Measurements from ENCODE around the gene SLC19A1.

Gene SLC19A1

DNA sequence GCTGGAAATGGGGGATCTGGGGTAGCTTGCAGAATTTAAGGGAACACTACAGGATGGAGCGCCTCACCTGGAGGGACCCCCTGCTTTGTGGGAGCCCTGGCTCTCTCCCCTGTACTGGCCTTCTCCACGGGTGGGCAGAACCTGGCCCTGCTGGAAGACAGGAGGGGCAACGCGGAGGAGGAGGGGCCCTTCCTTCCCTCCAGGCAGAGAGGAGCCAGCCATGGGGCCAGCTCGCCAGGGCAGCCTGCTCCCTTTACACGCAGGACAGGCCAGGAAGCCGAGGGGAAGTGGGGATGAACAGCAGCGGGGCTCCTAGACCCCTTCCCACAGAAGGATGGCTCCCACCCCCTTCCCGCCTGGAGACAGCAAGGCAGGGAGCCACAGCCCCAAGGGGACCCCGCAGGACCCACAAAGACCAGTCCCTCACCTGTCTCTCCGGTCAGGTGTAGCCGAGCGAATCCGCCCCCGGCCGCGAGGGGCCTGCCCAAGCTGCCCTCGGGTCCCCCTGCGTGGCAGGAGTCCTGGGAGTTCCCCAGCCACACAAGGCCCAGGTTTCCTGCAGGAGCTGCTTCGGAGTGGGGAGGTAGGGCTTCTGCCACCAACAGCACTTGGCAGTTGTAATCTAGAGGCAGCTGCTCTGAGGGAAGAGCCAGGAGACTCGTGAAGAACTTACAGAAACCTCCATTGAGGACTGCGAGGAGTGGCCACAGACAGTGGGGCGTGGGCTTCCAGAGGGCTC is 1.6 kb upstream of the SLC19A1 start:
- no peak for DNase-seq

DNA sequence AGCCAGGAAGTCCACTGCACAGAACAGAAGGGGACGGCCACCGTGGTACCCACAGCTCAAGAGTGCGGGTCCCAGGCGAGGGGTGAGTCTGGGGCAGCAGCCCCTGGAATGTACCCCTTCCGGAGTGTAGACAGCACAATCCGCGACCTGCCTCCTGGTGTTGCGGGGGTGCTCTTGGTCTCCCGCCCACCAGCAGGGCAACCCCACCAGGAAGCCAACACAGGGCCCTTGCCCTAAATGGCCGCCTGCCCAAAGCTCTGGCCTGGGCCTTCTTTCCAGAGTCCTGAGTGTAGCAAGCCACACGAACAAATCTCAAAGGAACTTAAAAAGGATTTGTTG is 1.1 kb upstream of the SLC19A1 start:
- no peak for DNase-seq

DNA sequence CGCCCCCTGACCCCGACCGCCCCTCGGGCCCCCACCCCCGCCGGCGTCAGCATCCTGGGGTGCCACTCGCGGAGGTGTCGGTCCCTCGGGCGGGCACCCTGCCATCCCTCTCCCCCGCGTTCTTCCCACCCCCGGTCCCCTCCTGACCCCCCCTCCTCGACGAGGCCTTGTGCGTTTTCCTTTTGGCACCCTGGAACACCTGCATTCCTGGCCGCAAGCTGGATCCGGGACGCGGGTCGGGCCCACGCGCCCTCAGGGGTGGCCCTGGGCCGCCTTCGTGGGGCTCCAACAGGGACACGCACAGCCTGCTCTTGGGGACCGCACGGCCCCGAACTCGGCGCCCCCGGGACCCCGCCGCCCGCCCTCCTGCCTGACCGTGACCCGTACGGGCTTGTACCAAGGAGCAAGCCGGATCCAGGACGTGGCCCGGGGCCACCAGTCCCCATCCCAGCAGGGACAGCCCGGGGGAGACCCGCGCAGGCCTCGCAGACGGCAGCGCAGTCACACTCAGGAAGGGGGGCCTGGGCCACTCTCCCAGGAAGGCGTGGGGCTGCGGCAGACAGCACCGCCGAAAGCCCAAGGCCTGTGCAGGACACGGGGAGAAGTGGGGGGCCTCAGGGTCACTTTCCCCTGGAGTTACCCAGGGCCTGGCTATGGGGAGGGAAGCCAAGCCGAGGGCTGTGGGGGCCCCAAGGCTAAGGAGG is 579 bp upstream of the SLC19A1 start:
- no peak for DNase-seq

DNA sequence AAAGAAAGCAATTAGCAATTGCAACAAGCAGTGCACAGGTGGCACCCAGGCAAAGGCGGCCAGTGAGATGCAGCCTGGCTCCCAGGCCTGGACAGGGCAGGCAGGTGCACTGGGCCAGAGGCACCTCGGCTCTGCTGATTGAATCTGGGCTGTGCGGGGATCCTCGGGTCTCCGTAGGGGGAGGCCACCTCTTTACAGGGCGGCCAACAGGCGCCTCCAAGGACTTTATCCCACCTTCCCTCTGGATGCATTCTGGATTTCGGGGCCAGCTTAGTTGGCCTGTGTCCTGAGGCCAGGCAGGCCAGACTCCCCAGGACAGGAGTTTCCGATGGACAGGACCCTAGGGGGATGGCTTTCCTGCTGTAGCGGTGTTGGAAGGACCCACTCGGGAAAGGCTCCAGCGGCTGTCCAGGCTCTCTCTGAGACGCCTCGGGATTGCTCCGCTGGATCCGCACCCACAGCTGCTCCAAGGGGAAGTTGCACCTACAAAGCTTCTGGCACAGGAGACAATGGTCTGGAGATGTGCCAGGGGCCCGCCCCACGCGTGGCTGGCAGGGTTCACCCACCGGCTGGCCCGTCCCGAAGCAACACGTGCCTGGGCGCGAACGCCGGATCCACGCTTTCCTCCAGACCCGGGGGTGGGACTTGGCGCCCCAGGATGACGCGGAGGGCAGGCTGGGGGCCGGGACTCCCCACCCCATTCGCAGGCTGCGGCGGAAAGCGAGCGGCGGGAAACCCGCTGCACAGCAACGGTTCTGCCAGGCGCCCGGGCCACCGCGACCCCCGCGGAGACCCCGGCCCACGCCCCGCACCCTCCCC is 810 bp downstream of the SLC19A1 start:
- peak; percentile 29 for DNase-seq

DNA sequence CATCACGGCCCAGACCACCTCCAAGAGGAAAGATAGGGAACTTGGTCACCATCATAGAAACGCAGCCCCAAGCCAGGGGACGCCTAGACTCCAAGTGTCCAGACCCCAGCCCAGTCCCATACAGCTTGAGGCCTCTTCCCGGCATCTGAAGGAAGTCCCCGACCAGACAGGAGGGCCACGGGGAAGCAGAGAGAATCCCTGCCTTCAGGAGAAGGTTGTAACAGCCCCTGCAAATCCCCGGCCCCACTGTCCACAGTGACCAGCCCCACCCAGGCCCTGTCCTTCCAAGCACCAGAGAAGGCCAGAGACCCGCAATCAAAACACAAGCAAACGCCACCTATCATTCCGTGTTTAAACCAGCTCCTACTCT is 1.7 kb downstream of the SLC19A1 start:
- no peak for DNase-seq

DNA sequence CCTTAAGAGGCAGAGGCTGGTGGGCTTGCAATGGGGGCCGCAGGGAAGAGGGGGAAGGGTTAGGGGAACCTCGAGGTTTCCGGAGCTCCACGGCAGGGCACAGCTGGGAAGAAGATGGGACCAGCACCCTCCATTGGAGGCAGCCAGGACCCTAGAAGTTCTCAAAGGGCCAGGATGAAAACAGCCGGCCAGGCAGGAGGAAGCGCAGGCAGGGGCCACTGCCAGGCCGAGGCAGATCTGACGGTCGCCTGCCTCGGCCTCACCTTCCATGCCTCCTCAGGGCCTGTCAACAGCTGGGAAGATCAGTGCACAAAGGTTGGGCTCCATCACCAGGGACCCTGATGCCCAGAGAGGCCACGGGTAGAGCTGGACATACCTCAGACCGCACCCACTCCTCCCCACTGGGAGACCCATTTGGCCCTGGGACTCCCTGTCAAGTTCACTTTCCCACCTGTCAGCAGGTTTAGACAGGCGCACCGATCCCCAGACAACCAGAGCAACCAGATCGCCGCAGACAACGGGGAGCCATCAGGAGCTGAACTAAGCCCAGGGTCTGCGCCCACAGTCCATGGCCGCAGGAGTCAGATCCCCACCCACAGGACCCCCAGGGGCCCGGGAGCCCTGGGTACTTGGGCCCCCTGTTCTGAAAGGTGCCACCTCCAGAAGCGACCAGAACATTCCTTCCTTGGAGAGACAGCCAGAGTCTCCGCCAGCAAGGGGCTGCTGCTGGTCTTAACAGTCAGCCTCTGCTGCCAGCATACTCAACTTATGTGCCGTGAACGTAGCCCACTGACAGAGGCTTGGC is 2.2 kb downstream of the SLC19A1 start:
- no peak for DNase-seq

DNA sequence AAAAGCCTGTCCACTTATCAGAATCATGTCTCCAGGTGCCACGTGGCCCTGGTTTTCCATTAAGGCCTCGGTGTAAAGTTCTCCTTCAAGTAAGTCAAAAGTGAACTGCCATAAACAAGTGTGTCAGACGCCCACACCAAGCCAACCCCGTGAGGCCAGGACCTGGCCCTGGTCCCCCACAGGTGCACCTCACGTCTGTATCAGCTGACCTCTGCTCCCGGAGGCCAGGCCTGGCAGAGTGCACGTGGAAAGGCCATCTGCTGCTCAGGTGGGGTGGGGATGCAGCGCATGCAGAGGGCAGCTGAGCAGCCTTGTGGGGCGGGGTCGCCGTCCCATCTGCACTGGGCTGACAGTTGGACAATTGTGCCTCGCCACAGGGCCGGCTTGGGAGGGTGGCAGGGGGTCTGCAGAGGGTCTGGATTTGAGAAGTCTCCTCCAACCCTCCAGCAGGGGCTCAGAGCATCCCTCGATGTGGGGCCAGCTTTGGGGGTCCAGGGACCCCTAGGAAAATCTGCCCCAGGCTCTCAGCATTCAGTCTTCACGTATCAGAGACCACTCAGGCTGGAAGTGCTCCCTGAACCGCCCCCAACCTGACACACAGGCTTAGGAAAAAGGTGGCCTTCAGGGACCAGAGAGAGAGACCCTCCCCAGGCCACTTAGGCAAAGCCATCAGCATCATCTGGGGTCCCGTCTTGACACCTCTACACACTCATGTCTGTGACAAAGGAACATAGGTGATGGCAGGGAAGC is 3.0 kb downstream of the SLC19A1 start:
- no peak for DNase-seq

DNA sequence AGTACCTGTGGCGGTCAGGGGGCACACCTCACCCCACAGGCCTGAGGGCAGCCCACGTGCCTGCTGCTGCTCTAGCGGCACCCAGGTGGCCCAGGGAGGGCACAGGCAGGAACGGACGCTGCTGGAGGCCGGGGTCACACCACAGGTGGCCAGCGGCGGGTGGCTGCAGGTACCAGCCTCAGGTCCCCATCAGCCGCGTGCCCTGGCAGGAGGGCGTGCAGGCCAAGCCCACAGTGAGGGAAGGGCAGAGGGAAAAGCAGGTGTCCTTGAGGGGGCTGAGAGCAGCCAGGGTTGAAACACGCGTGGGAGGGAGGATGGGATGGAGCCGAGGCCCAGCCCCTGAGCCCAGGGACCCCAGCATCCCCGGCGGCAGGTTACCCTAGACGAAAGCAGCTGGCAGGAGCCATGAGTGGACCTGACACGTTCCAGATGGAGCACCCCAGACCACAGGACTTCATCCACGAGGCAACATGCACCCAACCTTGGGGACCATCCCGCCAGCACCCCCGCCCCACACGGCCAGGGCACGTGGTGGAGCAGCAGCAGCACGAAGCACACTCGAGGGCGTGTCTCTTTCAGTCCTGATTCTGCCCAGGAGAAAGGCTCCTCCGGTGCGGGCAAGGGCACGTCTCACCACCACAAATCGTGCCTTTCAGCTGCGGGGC is 3.7 kb downstream of the SLC19A1 start:
- DNase-seq = no peak

DNA sequence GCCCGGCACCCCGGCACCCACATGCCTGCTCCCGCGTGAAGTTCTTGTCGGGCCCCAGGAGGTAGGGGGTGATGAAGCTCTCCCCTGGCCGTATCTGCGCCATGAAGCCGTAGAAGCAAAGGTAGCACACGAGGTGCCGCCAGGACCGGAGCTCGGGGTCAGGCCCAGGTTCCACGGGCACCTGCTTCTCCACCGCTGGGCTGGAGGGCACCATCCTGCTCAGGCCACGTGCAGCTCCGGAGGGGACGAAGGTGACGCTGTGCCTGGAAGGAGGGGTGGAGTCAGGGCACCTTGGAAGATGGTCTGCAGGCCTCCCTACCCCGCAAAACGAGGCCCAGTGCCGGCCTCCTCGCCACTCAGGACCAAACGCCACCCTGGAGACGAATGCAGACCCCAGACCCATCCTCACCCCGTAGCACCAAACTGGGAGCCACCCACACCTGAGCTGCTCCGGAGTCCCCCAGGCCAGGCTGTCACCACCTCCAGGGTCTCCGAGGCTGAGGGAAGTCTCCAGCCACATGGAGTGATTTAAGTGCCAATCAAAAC is 4.4 kb downstream of the SLC19A1 start:
- DNase-seq = no peak

DNA sequence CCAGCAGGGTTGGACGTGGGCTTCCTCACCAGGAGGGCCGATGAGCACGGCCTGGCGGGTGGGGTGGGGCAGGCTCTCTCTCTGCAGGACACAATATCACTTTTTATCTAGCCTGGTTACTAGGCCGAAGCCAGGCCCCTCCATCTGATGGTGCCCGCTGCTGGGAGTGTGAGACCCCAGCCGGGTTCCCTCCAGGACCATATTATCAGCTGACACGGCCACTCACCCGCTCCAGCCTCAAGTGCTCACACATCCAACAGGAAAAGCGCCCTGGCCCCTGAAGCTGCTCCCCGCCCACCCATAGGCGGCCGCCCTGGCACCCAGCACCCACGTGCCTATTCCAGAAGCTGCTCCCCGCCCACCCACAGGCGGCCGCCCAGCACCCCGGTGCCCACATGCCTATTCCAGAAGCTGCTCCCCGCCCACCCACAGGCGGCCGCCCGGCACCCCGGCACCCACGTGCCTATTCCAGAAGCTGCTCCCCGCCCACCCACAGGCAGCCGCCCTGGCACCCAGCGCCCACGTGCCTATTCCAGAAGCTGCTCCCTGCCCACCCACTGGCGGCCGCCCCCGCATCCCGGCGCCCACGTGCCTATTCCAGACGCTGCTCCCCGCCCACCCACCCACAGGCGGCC is 5.0 kb downstream of the SLC19A1 start:
- DNase-seq = no peak

DNA sequence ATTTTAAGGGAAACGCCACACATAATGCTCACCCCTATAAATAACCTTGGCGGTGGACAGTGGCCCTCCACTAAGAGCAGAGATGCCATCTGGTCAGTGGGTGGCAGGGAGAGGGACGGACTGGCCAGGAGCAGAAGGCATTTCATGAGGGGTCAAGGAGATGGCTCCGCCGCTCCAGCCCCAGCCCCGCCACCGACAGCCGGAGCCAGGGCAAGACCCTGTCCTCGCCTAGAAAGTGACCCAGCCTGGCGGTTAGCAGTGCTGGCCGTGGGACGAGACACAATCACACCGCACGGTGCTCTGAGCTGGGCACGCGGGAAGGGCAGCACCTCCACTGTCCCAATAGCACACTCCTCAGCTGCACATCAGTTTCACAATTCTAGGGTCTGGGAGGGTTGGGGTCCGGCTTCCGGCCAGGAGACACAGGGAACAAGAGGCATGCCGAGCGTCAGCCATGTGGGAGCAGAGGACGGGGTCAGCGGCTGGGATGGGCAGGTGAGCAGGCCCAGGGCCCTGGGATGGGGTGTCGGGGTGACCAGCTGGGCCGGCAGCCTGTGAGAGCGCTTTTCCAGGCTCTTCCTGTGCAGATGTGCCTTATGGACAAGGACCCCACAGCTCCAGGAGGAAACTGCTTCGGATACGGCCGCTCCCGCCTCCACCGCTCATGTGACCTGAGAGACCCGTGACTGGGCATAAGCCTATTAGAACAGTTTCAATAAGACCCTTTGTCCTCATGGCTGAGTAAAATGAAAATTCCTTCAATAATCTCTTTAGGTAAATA is 5.7 kb downstream of the SLC19A1 start:
- DNase-seq = no peak

DNA sequence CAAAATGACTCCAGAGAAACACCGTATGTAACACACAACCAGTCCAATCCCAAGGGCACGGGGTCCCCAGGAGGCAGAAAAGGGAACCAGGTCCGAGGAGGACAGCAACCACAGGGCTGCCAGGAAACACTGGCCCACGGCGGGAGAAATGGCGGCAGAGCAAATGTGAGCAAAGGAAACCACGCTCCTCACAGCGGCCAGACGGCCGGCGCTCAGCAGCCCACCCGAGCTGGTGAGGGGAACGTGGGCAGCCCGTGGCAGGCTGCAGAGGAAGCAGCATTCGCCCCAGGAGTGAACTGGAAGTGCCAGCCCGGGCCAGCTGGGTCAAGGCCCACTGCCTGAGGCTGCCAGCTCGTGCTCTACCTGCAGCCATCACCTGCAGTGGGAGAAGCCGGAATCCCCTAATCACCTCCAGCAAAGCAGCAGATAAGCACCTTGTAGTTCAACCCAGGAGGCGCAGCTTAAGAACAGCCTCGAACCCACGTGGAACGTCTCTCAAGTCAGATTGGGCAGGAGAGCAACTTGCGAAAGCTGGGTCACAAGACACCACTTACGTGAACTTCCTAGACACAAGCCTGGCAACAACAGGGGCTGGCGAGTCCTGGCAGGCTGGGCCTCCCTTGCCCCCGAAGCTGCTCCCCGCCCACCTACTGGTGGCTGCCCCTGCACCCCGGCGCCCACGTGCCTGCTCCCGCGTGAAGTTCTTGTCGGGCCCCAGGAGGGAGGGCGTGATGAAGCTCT is 6.7 kb downstream of the SLC19A1 start:
- no peak for DNase-seq

DNA sequence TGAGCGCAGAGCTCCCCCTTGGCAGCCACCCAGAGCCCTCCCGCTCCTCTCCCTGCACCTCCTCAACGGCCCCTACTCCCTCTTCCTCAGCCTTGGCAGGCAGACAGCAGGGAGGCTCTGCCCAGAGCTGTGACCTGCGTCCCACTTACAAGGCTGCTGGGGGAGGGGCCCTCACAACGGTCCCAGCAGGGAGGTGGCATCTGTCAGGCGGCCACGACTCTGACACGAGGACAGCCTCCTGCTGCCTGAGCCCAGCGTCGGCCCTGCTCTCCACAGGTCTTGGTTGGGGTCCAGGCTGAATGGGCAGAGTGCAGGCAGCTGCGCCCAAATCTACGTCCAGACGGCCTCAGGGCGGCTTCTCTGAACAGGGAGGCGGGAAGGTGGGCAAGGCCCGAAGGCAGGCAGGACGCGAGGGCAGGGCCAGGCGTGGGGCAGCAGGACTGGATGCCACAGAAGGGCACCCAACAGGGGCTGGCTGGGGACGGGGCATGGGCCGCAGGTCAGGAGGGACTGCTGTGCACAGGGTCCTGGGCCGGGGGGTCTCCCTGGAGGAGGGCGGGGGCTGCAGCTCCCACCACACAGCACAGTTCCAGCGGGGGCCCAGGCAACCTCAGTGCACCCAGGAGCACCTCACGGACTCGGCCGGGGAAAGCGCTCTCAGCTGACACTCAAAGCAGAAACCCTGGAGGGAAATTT is 7.5 kb downstream of the SLC19A1 start:
- peak; percentile 4 for DNase-seq

DNA sequence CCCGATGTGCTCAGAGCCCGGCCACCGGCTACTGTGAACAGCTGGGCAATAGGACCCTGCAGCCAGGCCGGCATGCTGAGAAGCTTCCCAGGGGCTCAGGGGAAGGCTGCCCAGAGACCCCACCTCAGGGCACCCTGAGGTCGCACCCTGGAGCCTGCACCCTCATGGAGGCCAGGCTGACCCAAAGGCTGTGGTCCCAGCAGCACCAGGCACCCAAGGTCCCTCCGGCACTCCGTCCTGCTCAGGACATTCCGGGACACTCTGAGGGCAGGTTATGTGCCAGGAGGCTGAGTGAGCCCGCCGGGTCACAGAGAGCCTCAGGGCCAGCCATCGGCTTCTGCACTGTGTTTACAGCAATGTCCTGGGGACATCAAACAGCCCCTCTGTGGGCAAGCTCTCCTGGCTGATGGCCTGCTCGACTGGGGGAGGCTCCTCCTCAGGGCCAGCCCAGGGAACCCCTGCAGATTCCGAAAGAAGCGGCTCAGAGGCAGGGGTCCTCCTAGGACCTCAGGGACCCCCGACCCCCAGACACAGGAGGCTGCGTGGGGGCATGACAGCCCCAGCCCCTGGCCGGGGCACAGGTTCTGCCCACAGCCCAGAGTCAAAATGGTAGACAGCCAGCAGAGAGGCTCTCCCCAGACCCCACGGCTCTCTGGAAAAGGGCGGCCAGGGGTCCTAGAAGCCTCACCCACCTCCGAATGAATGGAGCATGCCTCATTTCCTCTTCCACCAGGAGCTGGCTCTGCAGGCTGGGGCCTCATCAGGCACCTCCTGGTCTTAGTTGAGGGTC is 8.2 kb downstream of the SLC19A1 start:
- DNase-seq = no peak

DNA sequence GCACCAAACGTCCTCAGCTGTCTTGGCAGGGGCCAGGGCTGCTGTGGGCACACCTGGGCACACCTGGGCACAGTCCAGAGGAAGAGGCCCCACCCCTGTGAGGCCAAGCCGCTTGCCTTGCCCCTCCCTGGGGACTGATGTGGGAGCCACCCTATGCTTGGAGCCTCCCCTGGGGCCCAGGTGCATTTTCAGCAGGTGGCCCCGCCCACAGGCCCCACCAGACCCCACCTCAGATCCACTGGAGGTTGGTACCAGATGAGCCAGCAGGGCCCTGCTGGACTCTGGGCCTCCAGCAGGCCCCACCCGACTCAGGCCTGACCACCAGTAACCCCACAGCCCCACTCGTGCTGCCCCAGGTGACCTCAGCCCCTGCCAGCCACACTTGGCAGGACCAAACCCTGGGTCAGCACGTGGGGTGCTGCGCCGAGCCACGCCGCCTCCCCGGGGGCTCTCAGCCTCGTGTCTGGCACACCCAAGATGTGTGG is 8.8 kb downstream of the SLC19A1 start:
- no peak for DNase-seq

DNA sequence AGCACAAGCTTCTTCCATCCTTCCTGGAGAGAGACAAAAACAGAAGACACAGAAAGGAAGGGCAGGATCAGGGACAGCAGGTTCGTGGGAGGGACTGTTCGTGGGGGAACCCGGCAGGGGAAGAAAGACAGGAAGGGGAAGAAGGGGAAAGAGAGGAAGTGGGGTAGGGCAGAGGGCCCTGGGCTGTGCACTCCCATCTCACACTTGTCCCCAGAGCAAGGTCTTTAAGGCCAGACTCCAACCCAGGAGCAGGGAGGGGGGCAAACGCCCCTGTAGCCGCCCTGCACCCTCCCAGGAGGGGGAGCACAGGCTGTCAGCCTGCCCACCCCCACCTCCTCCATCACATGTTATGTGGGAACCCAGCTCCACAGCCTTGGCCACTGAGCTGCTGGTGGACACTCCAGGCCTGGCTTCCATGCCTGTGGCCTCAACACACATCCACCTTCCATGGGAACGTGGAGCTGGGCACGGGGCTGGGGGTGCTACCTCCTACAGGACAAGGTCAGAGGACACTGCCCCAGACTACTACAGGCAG is 9.3 kb downstream of the SLC19A1 start:
- DNase-seq = no peak
